Measurements from ENCODE around the gene HMOX2.

The HMOX2 gene

DNA sequence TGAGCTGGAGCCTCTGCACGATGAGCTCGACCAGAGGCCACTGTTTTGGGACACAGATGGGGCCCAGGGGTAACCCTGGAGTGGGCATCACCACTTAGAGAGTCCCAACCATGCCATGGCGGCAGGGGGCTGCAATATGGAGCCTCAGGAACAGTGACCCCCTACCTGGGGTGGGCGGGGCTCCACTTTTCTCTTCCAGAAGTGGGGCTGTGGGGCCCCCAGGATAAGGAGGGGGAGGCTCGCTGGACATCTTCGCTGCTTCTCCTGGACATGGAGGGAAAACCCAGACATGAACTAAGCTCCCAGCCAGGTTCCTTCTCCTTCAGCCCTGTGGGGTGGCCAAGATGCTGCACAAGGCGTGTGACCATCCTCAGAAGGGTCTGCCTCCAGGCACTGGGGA, 37.7 kb downstream of the HMOX2 start:
- no peak for TF ChIP-seq GATA2 (IDR thresholded peaks at IDR 0.05; ENCODE audit: low read depth, low read length)
- no peak for TF ChIP-seq GATA3 (IDR thresholded peaks at IDR 0.05; ENCODE audit: low read depth, low read length)

GRCh38 chr16:4514606-4515005, 38.4 kb downstream of the HMOX2 start:
- TF ChIP-seq GATA2 (IDR thresholded peaks at IDR 0.05; ENCODE audit: low read depth, low read length): no peak
- no peak for TF ChIP-seq GATA3 (IDR thresholded peaks at IDR 0.05; ENCODE audit: low read depth, low read length)

DNA sequence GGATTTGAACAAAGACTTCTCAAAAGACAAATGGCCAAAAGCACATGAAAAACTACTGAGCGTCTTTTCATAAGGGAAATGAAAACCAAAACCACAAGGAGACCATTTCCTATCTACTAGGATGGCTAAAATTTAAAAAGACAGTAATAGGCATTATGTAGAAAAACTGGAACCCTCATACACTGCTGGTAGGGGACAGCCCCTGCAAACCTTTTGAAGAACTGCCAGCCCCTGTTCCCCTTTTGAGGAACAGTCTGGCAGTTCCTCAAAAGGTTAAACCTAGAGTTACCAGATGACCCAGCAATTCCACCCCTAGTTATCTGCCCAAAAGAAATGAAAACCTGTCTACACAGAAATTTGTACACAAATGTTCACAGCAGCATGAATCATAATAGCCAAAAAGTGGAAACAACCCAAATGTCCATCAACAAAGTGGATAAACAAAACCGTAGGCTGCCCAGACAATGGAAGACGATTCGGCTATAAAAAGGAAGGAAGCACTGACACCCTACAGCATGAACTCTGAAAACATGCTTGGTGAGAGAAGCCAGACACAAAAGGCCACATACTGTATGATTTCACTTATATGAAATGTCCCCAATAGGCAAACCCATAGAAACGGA, 39.5 kb downstream of the HMOX2 start:
- no peak for TF ChIP-seq GATA2 (IDR thresholded peaks at IDR 0.05; ENCODE audit: low read depth, low read length)
- no peak for TF ChIP-seq GATA3 (IDR thresholded peaks at IDR 0.05; ENCODE audit: low read depth, low read length)

- TF ChIP-seq GATA2 (IDR thresholded peaks at IDR 0.05; ENCODE audit: low read depth, low read length) (no peak), GATA3 (IDR thresholded peaks at IDR 0.05; ENCODE audit: low read depth, low read length) (no peak)
Observed at GRCh38 chr16:4517812-4518680, 41.8 kb downstream of the HMOX2 start.

- no peak for TF ChIP-seq GATA2 (IDR thresholded peaks at IDR 0.05; ENCODE audit: low read depth, low read length)
- no peak for TF ChIP-seq GATA3 (IDR thresholded peaks at IDR 0.05; ENCODE audit: low read depth, low read length)
Observed at GRCh38 chr16:4519274-4520058, 43.3 kb downstream of the HMOX2 start.

DNA sequence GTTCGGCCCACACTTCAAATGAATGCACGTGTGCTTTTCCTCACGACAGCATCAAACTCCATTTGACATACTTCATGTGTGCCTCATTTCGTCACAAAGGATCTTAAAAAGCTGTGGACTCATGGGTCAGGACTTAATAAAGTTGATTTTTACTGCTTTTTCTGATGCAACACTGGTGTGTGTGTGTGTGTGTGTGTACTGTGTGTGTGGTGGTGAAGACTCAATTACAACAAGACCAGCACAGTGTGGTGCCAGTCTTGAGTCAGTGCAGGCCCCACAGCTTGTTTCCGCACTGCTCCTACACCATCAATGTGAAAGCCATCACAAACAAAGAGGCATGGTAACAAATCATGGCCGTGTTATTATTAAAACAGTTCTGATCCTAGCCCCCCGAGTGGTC, 44.7 kb downstream of the HMOX2 start:
- TF ChIP-seq GATA3 (IDR thresholded peaks at IDR 0.05; ENCODE audit: low read depth, low read length) (no peak), GATA2 (IDR thresholded peaks at IDR 0.05; ENCODE audit: low read depth, low read length) (no peak)

GRCh38 chr16:4522051-4522581, 45.9 kb downstream of the HMOX2 start:
- TF ChIP-seq GATA2 (IDR thresholded peaks at IDR 0.05; ENCODE audit: low read depth, low read length): no peak
- TF ChIP-seq GATA3 (IDR thresholded peaks at IDR 0.05; ENCODE audit: low read depth, low read length): no peak

- TF ChIP-seq GATA3 (IDR thresholded peaks at IDR 0.05; ENCODE audit: low read depth, low read length) (no peak), GATA2 (IDR thresholded peaks at IDR 0.05; ENCODE audit: low read depth, low read length) (no peak)
Observed at GRCh38 chr16:4523686-4524085, 47.5 kb downstream of the HMOX2 start.

DNA sequence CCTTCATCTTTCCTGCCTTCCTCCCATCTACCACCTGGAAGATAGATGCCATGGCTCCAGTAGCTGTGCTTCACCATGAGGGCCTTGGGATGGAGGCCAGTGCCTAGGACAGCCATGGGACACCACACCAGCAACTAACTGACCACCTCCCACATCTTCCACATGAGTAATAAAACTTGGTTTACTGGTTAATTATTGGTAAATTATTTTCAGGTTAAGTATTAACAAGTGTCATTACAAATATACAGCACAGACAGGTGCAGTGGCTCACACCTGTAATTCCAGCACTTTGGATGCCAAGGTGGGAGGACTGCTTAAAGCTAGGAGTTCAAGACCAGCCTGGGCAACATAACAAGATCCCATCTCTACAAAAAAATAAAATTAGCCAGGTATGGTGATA, 48.4 kb downstream of the HMOX2 start:
- TF ChIP-seq GATA2 (IDR thresholded peaks at IDR 0.05; ENCODE audit: low read depth, low read length) (no peak), GATA3 (IDR thresholded peaks at IDR 0.05; ENCODE audit: low read depth, low read length) (no peak)

- TF ChIP-seq GATA3 (IDR thresholded peaks at IDR 0.05; ENCODE audit: low read depth, low read length): no peak
- no peak for TF ChIP-seq GATA2 (IDR thresholded peaks at IDR 0.05; ENCODE audit: low read depth, low read length)
Observed at GRCh38 chr16:4525069-4525468, 48.9 kb downstream of the HMOX2 start.

- no peak for TF ChIP-seq GATA2 (IDR thresholded peaks at IDR 0.05; ENCODE audit: low read depth, low read length)
- TF ChIP-seq GATA3 (IDR thresholded peaks at IDR 0.05; ENCODE audit: low read depth, low read length): no peak
Observed at GRCh38 chr16:4525634-4526277, 49.6 kb downstream of the HMOX2 start.

GRCh38 chr16:4529085-4530060, 53.2 kb downstream of the HMOX2 start:
- TF ChIP-seq GATA3 (IDR thresholded peaks at IDR 0.05; ENCODE audit: low read depth, low read length): no peak
- TF ChIP-seq GATA2 (IDR thresholded peaks at IDR 0.05; ENCODE audit: low read depth, low read length): no peak

- TF ChIP-seq GATA3 (IDR thresholded peaks at IDR 0.05; ENCODE audit: low read depth, low read length) (no peak), GATA2 (IDR thresholded peaks at IDR 0.05; ENCODE audit: low read depth, low read length) (no peak)
Observed at GRCh38 chr16:4531811-4532210, 55.6 kb downstream of the HMOX2 start.
